ENCODE data around the gene TBC1D30. TPM values are rescaled to one million over a fixed set of nuclear protein-coding genes. Genes with fewer than 3 reads are reported as not detected.

TBC1D30 gene
- polyA plus RNA-seq, 2 of the 4 experiments (the other 2 are of a cell fraction): 0.65 to 3.5 TPM

DNA sequence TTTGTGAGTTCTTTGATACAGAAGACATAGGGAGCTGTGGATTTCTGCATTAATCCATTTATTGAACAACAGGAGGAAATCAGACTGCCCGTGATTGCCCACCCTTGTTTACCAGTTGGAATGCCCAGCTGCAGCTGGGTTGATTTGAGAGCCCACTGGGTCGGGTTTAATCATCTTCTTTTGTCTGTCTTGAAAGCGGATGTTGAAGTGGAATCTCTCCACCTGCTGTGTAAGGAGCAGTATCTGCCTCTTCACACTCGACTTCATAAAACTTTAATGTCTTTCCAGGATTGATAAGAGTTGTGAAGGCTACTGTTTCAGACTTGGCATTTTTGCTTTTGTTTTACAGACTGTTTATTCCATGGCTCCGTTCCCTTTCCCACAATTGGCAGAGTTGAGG lies 39.9 kb downstream of the TBC1D30 start:
- 31% methylated on average over 5 of the region's 5 CpGs for WGBS (ENCODE audit: missing lambda C conversion rate)
- CTCF ChIA-PET: interaction anchor here (0.8 to 0.9 kb wide), 2 partner anchors 8 to 160 kb away, joined by 3 to 4 read pairs; no protein-coding TSS in a partner anchor

GRCh38 chr12:64875186-64875585 lies 50.7 kb downstream of the TBC1D30 start:
- ATAC-seq (no peak; a peak in 1 of 6 replicates), DNase-seq (ENCODE audit: low read depth in 1 of 2, low spot score in 1 of 2) (no peak), FAIRE-seq (no peak)
- CTCF ChIA-PET: interaction anchor here (1.1 to 7.7 kb wide), 4 partner anchors 13 to 248 kb away, joined by 3 to 44 read pairs (median 4); no protein-coding TSS in a partner anchor
- H3K27ac ChIP-seq: no peak overlapping the region
- H3K4me2 ChIP-seq: no peak overlapping the region
- 75% methylated on average over 17 of the region's 17 CpGs for WGBS (ENCODE audit: missing lambda C conversion rate)
- H3K9me3 ChIP-seq: no peaks in the 10 kb centered on the region
- POLR2A ChIA-PET: no interaction called here
- TF ChIP-seq HES2 (IDR thresholded peaks at IDR 0.05) (no peak), CEBPB (IDR thresholded peaks at IDR 0.05) (no peak), NR3C1 (IDR thresholded peaks at IDR 0.05) (no peak), SREBF2 (IDR thresholded peaks at IDR 0.05) (no peak), HOXA7 (CRISPR knock-in tag; IDR thresholded peaks at IDR 0.05) (no peak), CBX8 (IDR thresholded peaks at IDR 0.05) (no peak), RNF2 (IDR thresholded peaks at IDR 0.05; ENCODE audit: borderline replicate concordance, low read depth) (no peak), RCOR1 (IDR thresholded peaks at IDR 0.05; ENCODE audit: low read depth, low read length) (no peak), TP53 (CRISPR knock-in tag; IDR thresholded peaks at IDR 0.05) (no peak), HMGXB4 (CRISPR knock-in tag; IDR thresholded peaks at IDR 0.05; ENCODE audit: borderline replicate concordance) (no peak), ZC3H11A (IDR thresholded peaks at IDR 0.05) (no peak)
- no peak overlapping the region for H3K4me3 ChIP-seq
- no peaks in the 10 kb centered on the region for H3K4me1 ChIP-seq

More for the DNA sequence above, 39.9 kb downstream of the TBC1D30 start:
- H3K9me3 ChIP-seq: no peaks in the 10 kb centered on the region
- ATAC-seq (no peak), FAIRE-seq (no peak), DNase-seq (ENCODE audit: low read depth in 1 of 2, low spot score in 1 of 2) (no peak)
- no peak for TF ChIP-seq HDAC2 (IDR thresholded peaks at IDR 0.05)
- POLR2A ChIA-PET: no interaction called here
- no peak overlapping the region for H3K27ac ChIP-seq
- no peaks in the 10 kb centered on the region for H3K4me1 ChIP-seq
- H3K4me3 ChIP-seq: no peak overlapping the region
- H3K4me2 ChIP-seq: no peak overlapping the region

GRCh38 chr12:64876388-64877071 lies 52.1 kb downstream of the TBC1D30 start:
- WGBS (ENCODE audit: missing lambda C conversion rate): 74% methylated on average over 12 of the region's 12 CpGs
- H3K4me3 ChIP-seq: no peak overlapping the region

More at GRCh38 chr12:64876388-64877071, 52.1 kb downstream of the TBC1D30 start:
- no peaks in the 10 kb centered on the region for H3K9me3 ChIP-seq
- TF ChIP-seq MYC (IDR thresholded peaks at IDR 0.05; ENCODE audit: borderline replicate concordance, low read length) (no peak), KDM1A (IDR thresholded peaks at IDR 0.05; ENCODE audit: low read depth) (no peak), HES2 (IDR thresholded peaks at IDR 0.05) (no peak), POLR2A (IDR thresholded peaks at IDR 0.05; ENCODE audit: low read length) (no peak), RAD21 (conservative IDR thresholded peaks at IDR 0.05 in 1 of 2, IDR thresholded peaks at IDR 0.05 in 1 of 2) (no peak), ZFP36 (IDR thresholded peaks at IDR 0.05; ENCODE audit: borderline replicate concordance, partially characterized antibody) (no peak), HOXB13 (CRISPR knock-in tag; IDR thresholded peaks at IDR 0.05; ENCODE audit: low read depth) (no peak), GATA3 (IDR thresholded peaks at IDR 0.05; ENCODE audit: borderline replicate concordance) (no peak), ESRRA (IDR thresholded peaks at IDR 0.05; ENCODE audit: borderline replicate concordance, low read length) (no peak), MAFK (IDR thresholded peaks at IDR 0.05; ENCODE audit: partially characterized antibody) (no peak), RNF2 (IDR thresholded peaks at IDR 0.05; ENCODE audit: borderline replicate concordance, low read depth) (no peak), TP53 (CRISPR knock-in tag; IDR thresholded peaks at IDR 0.05) (no peak), ZC3H11A (IDR thresholded peaks at IDR 0.05) (no peak), HDAC2 (IDR thresholded peaks at IDR 0.05) (no peak), HEYL (CRISPR knock-in tag; IDR thresholded peaks at IDR 0.05) (no peak), MAZ (IDR thresholded peaks at IDR 0.05; ENCODE audit: borderline replicate concordance, low read depth, low read length) (no peak), RARB (CRISPR knock-in tag; IDR thresholded peaks at IDR 0.05) (no peak), HOXA7 (CRISPR knock-in tag; IDR thresholded peaks at IDR 0.05) (no peak)
- TF ChIP-seq, protein P1, sequence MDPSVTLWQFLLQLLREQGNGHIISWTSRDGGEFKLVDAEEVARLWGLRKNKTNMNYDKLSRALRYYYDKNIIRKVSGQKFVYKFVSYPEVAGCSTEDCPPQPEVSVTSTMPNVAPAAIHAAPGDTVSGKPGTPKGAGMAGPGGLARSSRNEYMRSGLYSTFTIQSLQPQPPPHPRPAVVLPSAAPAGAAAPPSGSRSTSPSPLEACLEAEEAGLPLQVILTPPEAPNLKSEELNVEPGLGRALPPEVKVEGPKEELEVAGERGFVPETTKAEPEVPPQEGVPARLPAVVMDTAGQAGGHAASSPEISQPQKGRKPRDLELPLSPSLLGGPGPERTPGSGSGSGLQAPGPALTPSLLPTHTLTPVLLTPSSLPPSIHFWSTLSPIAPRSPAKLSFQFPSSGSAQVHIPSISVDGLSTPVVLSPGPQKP (IDR thresholded peaks at IDR 0.05; ENCODE audit: low read depth, low read length): no peak
- no peak overlapping the region for H3K27ac ChIP-seq
- ChIA-PET POLR2A (no interaction called here), CTCF (interaction anchor here (0.8 to 7.7 kb wide), 6 partner anchors 12 to 1074 kb away, joined by 3 to 44 read pairs (median 4); no protein-coding TSS in a partner anchor)
- no peak for DNase-seq (ENCODE audit: low read depth in 1 of 2, low spot score in 1 of 2)
- no peak for ATAC-seq
- FAIRE-seq: no peak
- H3K4me2 ChIP-seq: no peak overlapping the region
- no peaks in the 10 kb centered on the region for H3K4me1 ChIP-seq

Measured in A549 (cell line).